Measurements from ENCODE around the gene LARP4B.

Gene LARP4B

DNA sequence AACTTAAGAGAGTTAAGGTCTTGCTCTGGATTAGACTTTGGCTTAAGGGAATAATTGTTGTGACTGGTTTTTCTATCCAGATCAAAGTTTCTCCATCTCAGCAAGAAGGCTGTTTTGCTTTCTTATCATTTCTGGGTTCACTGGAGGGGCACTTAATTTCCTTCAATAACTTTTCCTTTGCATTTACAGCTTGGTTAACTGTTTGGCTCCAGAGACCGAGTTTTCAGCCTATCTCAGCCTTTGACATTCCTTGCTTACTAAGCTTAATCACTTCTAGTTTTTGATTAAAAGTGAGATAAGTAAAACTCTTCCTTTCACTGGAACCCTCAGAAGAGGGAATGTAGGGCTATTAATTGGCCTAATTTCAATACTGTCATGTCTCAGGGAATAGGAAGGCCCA, 76.4 kb downstream of the LARP4B start:
- DNase-seq (ENCODE audit: insufficient read length, low spot score) = no peak
- FAIRE-seq = no peak

GRCh38 chr10:853017-853416, 78.5 kb downstream of the LARP4B start:
- DNase-seq (ENCODE audit: insufficient read length, low spot score) (no peak), FAIRE-seq (no peak)
- TF ChIP-seq POLR2A (IDR thresholded peaks at IDR 0.05; ENCODE audit: low read depth, low read length) = no peak

More for the DNA sequence above, 76.4 kb downstream of the LARP4B start:
- no peak for TF ChIP-seq POLR2A (IDR thresholded peaks at IDR 0.05; ENCODE audit: low read depth, low read length)

GRCh38 chr10:852386-852785, 79.1 kb downstream of the LARP4B start:
- TF ChIP-seq POLR2A (IDR thresholded peaks at IDR 0.05; ENCODE audit: low read depth, low read length) = no peak
- FAIRE-seq (no peak), DNase-seq (ENCODE audit: insufficient read length, low spot score) (no peak)

DNA sequence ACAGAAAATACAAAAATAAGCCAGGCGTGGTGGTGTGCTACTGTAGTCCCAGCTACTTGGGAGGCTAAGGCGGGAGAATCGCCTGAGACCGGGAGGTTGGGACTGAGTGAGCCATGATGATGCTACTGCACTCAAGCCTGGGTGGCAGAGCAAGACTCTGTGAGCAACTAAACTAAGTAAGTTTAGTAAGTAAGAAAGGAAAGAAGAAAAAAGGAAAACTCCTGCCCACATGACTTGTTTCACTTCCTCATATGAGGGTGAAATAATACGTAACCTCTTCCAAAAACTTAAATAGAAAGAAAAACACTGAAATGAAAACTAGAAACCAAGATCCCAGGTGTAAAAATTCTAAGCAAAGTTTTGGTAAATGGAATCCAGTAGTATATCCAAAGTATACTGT, 79.6 kb downstream of the LARP4B start:
- FAIRE-seq (no peak), DNase-seq (ENCODE audit: insufficient read length, low spot score) (no peak)
- no peak for TF ChIP-seq POLR2A (IDR thresholded peaks at IDR 0.05; ENCODE audit: low read depth, low read length)

GRCh38 chr10:850093-850492, 81.4 kb downstream of the LARP4B start:
- FAIRE-seq (no peak), DNase-seq (ENCODE audit: insufficient read length, low spot score) (no peak)
- no peak for TF ChIP-seq POLR2A (IDR thresholded peaks at IDR 0.05; ENCODE audit: low read depth, low read length)

DNA sequence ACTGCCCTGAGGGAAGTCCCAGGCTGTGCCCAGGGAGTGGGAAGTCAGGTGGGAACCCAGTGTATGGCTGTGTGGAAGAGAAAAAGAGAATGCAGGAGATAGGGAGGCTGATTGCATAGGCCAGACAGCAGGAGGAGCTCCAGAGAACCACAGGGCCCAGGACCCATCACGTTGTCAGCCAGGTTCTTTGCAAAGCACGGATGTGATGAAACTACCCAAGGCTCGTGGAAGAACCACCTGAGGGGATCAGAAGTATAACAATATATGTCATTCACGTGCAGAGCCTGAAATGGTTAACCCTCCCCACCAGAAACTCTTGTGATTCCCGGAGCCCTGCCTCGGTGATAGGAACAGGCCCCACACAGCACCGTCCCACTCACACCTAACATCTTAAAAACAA, 83.6 kb downstream of the LARP4B start:
- FAIRE-seq = no peak

GRCh38 chr10:846126-846685, 85.3 kb downstream of the LARP4B start:
- no peak for FAIRE-seq
- TF ChIP-seq POLR2A (IDR thresholded peaks at IDR 0.05; ENCODE audit: low read depth, low read length) = no peak
- no peak for DNase-seq (ENCODE audit: insufficient read length, low spot score)

More for the DNA sequence above, 83.6 kb downstream of the LARP4B start:
- DNase-seq (ENCODE audit: insufficient read length, low spot score) = no peak
- TF ChIP-seq POLR2A (IDR thresholded peaks at IDR 0.05; ENCODE audit: low read depth, low read length) = no peak

- no peak for TF ChIP-seq POLR2A (IDR thresholded peaks at IDR 0.05; ENCODE audit: low read depth, low read length)
- DNase-seq (ENCODE audit: insufficient read length, low spot score) = no peak
- FAIRE-seq = no peak
These were observed 86.0 kb downstream of the LARP4B start for GRCh38 chr10:845526-845925.

- FAIRE-seq = no peak
- TF ChIP-seq POLR2A (IDR thresholded peaks at IDR 0.05; ENCODE audit: low read depth, low read length) = no peak
- DNase-seq (ENCODE audit: insufficient read length, low spot score) = no peak
These were observed 87.0 kb downstream of the LARP4B start for GRCh38 chr10:844552-844951.

DNA sequence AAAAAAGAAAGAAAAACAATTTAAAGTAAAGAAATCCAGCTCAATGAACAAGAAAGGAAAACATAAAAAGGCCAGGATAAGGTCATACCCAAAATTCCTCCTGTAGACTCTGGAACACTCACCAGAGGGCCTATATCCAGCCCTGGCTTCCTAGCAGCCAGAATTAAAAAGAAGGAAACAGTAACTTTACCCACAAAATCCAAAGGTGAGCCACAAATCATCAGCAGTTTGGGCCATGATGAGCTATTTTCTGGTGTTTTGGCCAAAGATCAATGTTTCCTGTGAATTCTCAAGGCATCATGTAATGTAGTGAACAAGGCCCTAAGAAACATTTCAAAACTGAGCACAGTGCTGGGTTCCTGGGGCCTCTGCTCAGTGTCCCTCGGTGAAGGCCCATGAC, 87.8 kb downstream of the LARP4B start:
- no peak for FAIRE-seq
- no peak for TF ChIP-seq POLR2A (IDR thresholded peaks at IDR 0.05; ENCODE audit: low read depth, low read length)
- DNase-seq (ENCODE audit: insufficient read length, low spot score) = no peak

DNA sequence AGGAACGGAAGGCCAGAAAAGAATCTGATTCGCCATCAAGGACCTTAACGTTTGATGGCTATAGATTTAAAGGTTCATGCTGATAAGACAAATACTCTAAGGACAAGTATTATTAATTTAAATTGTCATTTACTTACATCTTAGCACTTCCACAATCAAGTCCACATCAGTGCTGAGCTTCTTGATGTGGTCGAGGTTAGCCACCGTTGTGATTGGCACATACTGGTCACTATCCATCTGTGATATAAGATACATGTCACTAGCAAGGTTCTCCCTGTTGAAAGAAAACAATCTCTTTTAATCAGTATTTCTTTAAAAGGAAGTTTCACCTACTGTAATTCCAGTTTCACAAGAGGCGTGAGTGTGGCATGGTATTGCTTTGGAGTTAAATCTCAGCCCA, 88.7 kb downstream of the LARP4B start:
- no peak for TF ChIP-seq POLR2A (IDR thresholded peaks at IDR 0.05; ENCODE audit: low read depth, low read length)
- FAIRE-seq (no peak), DNase-seq (ENCODE audit: insufficient read length, low spot score) (no peak)

- no peak for DNase-seq (ENCODE audit: insufficient read length, low spot score)
- TF ChIP-seq POLR2A (IDR thresholded peaks at IDR 0.05; ENCODE audit: low read depth, low read length) = no peak
- no peak for FAIRE-seq
These were observed 90.0 kb downstream of the LARP4B start for GRCh38 chr10:841535-841934.

- no peak for FAIRE-seq
- no peak for TF ChIP-seq POLR2A (IDR thresholded peaks at IDR 0.05; ENCODE audit: low read depth, low read length)
- no peak for DNase-seq (ENCODE audit: insufficient read length, low spot score)
These were observed 91.8 kb downstream of the LARP4B start for GRCh38 chr10:839550-840205.

- DNase-seq (ENCODE audit: insufficient read length, low spot score) (no peak), FAIRE-seq (no peak)
- TF ChIP-seq POLR2A (IDR thresholded peaks at IDR 0.05; ENCODE audit: low read depth, low read length) = no peak
These were observed 94.7 kb downstream of the LARP4B start for GRCh38 chr10:836782-837181.

DNA sequence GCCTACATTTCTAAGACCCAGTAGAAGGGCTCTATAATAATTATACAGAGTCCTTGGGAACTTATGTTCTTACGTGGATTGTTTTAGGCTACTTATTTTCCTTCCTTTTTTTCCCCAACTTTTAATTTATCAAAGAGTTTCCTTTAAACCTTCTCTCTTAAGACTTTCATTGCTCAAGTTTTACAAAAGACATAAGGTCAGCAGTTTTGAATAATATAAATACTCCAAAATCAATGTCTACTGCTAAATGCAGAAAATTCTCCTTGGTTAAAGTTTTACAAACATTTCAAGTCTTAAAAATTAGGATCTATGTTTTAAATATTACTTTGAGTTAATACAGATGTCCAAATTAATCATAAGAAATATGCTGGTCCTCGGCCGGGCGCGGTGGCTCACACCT, 97.0 kb downstream of the LARP4B start:
- no peak for TF ChIP-seq POLR2A (IDR thresholded peaks at IDR 0.05; ENCODE audit: low read depth, low read length)
- no peak for DNase-seq (ENCODE audit: insufficient read length, low spot score)
- FAIRE-seq = no peak
